ENCODE results near the gene SNX30. TPM values are rescaled to one million over a fixed set of nuclear protein-coding genes. Genes with fewer than 3 reads are reported as not detected.

SNX30 gene
- total RNA-seq, 1 donor from 2014 or later, result 5.0 TPM

DNA sequence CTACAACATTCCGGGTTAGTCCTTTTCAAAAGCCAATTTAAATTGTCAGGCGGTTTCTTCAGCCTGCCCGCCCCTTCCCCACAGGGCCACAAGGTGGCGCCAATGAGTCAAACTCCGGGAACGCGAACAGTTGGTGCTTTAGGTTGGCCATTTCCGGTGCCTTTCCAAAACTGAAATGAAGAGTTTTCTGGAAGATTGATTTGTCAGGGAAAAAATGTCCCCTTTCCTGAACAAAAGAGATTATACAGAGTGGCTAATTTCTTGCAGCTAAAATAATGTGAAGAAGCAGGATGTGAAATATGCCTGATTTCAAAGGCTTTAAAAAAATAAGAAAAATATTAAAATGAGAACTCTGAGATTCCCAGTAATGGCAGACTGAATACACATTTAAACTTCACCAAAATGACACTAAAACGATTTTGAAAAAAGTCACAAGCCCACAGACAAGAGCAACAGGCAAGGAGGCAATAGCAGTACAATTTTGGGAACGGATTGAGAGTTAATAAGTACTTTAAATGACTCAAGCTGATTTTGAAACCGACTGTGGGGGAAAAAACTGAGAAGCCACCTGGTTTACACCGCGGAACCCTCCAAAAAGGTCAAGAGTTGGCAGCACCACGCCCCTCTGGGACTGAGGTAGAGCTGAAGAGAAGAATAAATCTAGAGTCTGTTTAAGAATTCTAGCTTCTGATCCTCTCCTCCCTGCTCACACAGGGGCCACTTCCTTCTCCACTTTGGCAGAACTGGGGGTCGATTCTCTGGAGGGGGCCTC lies 94.4 kb downstream of the SNX30 start:
- ATAC-seq (peak; percentile 56), DNase-seq (ENCODE audit: missing footprints) (peak; percentile 84)
- intact Hi-C loops (cut with DNase I), result loop anchor here (1.0 to 10.0 kb wide), 2 partner anchors 58 to 270 kb away; no protein-coding TSS in a partner anchor

DNA sequence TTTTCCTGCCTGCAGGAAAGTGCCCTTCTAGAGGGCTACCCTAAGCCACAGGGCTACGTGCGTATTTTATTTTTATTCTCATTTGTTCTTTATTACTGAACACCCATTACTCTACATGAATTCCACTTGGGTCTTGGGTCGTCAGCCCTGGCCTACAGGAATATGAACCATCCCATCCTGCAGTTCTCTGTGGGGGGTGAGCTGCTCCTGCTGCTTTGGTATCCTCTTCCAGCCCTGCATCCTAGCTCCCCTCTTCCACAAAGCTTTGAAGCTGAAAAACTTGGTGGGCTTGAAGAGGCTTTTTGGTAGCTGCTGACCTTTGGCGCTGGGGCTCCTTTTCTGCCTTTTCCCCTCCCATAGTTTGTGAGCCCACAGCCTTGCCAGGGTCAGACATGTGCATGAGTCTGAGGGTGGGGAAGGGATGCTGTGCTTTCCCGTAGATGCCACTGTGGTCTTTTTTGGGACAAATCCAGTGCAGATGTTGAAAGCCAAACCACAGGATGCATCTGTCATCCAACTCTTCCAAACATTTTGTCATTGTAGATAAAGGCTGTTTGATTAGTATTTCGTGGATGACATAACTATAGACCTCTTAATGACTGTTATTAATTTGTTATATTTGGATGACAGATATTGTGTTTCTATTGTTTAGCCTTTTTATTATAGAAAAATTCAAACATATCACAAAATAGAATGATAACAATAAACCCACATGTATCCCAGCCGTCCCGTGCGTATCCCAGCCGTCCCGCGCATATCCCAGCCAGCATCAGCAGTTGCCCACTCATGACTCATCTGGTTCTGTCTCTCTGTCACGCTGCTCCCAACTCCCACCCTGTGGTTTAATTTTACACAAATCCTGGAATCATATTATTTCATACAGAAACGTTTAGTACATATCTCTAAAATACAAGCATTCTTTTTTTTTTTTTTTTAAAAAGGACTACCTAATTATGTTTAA lies 96.2 kb downstream of the SNX30 start:
- DNase-seq (ENCODE audit: missing footprints) (no peak), ATAC-seq (no peak)
- intact Hi-C loops (cut with DNase I), result loop anchor here (10.0 kb wide), 1 partner anchor 268 kb away; no protein-coding TSS in a partner anchor

- ATAC-seq, result no peak
These were observed 98.0 kb downstream of the SNX30 start for GRCh38 chr9:112848316-112849151.

GRCh38 chr9:112849363-112849922 lies 98.9 kb downstream of the SNX30 start:
- intact Hi-C loops (cut with DNase I), result loop anchor here (10.0 kb wide), 1 partner anchor 265 kb away; no protein-coding TSS in a partner anchor
- DNase-seq (ENCODE audit: missing footprints) (no peak), ATAC-seq (no peak)

More at GRCh38 chr9:112848316-112849151, 98.0 kb downstream of the SNX30 start:
- intact Hi-C loops (cut with DNase I), result loop anchor here (10.0 kb wide), 1 partner anchor 266 kb away; no protein-coding TSS in a partner anchor
- no peak for DNase-seq (ENCODE audit: missing footprints)

DNA sequence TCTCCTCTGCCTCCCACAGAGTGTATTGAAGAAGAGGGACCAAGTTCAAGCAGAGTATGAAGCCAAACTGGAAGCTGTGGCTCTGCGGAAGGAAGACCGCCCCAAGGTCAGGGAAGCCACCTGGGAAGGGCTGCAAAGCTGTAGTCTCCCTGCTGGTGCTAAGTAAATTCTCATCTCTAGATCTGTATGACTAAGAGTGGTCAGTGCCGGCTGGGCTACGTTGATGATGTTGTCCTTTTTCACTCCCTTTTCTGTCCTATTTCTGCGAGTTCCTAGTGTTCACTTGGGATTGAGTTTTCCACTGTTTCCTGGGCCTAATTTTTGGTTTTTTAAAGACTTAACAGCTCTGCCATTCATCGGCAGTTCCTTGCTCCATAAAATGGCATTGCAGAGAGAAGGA lies 100.3 kb downstream of the SNX30 start:
- intact Hi-C loops (cut with DNase I), result no loop called here
- ATAC-seq, result no peak
- DNase-seq (ENCODE audit: missing footprints), result no peak

DNA sequence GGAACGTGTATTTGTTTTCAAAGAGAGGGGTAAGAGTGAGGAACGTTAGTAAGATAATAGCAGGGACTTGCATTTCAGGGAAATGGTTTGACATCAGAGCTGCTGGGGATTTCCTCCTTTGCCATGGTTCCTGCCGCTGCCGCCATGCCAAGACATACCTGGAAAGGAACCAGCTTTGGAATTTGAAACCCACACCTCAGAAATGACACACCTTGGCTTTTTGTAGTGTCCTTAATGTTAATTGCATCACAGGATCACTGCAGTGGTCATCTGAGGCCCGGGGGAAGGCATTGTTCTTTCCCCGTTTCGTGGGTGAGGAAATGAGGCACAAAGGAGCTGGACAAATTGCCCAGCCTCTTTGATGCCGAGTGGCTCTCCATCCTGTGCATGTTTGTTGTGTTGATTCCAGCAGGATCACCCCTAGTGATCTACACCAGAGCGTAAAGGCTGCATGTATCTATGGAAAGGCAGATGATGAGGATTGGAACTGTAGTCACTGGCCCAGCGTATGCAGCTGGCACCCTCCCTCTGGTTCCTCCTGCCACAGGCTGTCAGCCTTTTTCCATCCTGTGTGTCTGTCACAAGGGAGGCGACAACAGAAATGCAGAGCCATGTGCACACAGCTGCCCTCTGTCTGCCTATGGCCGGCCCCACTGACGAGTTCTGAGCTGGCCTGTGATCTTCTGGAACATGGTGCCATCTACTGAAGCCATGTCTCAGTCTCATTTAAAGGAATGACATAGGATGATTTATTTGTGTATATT lies 102.4 kb downstream of the SNX30 start:
- DNase-seq (ENCODE audit: missing footprints), result no peak
- ATAC-seq, result no peak
- intact Hi-C loops (cut with DNase I), result no loop called here

DNA sequence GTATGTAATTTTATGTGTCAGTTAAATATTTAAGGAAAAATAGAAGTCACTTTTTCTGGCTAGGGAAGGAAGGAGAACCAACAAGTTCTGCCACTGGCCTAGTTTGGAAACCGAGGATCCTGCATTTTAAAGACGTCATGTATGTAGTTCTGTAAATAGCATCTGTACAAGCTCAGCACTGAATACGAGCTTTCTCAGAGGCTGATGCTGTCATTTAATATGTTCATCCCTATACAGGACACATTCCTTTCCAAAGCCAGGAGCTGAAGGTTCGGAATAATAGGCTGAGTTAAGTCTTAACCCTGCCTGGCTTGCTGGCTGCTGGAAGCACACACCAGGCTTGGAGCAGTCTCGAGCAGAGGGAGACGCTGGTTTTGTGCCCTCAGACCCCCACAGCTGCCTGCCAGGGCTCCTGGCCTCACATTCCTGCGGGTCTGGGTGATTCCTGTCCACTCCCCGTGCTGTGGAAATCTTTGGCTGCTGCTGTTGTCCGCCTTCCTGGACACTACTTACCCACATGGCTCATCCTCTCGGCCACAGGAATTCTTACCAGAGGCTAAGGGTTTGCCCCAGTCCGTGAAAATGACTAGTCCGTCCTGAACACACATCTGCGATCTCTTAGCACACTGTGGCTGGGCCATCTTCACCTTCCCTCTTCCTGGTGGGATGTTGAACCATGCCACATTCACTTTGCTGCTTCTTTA lies 103.5 kb downstream of the SNX30 start:
- intact Hi-C loops (cut with DNase I), result no loop called here
- DNase-seq (ENCODE audit: missing footprints), result no peak
- ATAC-seq, result no peak

GRCh38 chr9:112854657-112855056 lies 104.1 kb downstream of the SNX30 start:
- intact Hi-C loops (cut with DNase I), result no loop called here
- no peak for ATAC-seq

DNA sequence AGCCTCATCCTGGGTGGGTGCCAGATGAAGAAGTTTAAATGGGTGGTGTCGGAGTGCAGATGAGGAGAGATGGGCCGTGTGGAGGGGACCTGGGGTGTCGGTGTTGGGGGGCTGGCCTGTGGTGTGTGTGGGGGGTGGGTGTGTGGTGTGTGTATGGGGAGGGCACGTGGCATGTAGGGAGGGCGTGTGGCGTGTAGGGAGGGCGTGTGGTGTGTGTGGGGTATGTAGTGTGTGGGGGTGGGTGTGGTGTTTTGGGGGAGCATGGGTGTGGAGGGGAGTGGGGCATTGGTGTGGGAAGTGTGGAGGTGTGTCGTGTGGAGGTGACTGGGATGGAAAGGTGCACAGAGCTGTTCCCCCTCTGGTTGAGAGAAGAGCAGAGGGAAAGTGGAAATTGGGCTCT lies 105.6 kb downstream of the SNX30 start:
- intact Hi-C loops (cut with DNase I), result no loop called here
- DNase-seq (ENCODE audit: missing footprints) (no peak), ATAC-seq (no peak)

More at GRCh38 chr9:112854657-112855056, 104.1 kb downstream of the SNX30 start:
- DNase-seq (ENCODE audit: missing footprints), result no peak

- intact Hi-C loops (cut with DNase I), result no loop called here
- DNase-seq (ENCODE audit: missing footprints) (no peak), ATAC-seq (no peak)
These were observed 106.3 kb downstream of the SNX30 start for GRCh38 chr9:112856843-112857242.

GRCh38 chr9:112858005-112858404 lies 107.4 kb downstream of the SNX30 start:
- DNase-seq (ENCODE audit: missing footprints) (no peak), ATAC-seq (no peak)
- intact Hi-C loops (cut with DNase I), result no loop called here

- DNase-seq (ENCODE audit: missing footprints) (no peak), ATAC-seq (peak; percentile 24)
- intact Hi-C loops (cut with DNase I), result no loop called here
These were observed 108.1 kb downstream of the SNX30 start for GRCh38 chr9:112858625-112859147.

- ATAC-seq, result no peak
- DNase-seq (ENCODE audit: missing footprints), result no peak
- intact Hi-C loops (cut with DNase I), result no loop called here
These were observed 109.9 kb downstream of the SNX30 start for GRCh38 chr9:112860451-112860850.

- intact Hi-C loops (cut with DNase I), result no loop called here
- ATAC-seq (no peak), DNase-seq (ENCODE audit: missing footprints) (no peak)
These were observed 110.6 kb downstream of the SNX30 start for GRCh38 chr9:112861155-112861554.

- intact Hi-C loops (cut with DNase I), result no loop called here
- DNase-seq (ENCODE audit: missing footprints) (peak; percentile 79), ATAC-seq (peak; percentile 64)
These were observed 111.3 kb downstream of the SNX30 start for GRCh38 chr9:112861638-112862555.

GRCh38 chr9:112863214-112863613 lies 112.7 kb downstream of the SNX30 start:
- ATAC-seq (peak; percentile 58), DNase-seq (ENCODE audit: missing footprints) (peak; percentile 74)
- intact Hi-C loops (cut with DNase I), result no loop called here
